H7 (cell line): ENCODE measurements around the gene ZMYM2. TPM values are rescaled to one million over a fixed set of nuclear protein-coding genes. Genes with fewer than 3 reads are reported as not detected.

Experiments used
- DNase-seq: peaks from one replicate; pipeline ENCODE4 v3.0.0; 2012
- H3K27me3 ChIP-seq: 2 replicates; pipeline ENCODE4 v1.6.0; 2011; ENCODE audit warnings: mild to moderate bottlenecking, low read length; ENCODE audit not compliant: control insufficient read depth, insufficient read depth
- H3K36me3 ChIP-seq: replicated peaks from 2 replicates; pipeline ENCODE4 v1.5.1; 2011; ENCODE audit warnings: low read length; ENCODE audit not compliant: control insufficient read depth, insufficient read depth
- H3K4me3 ChIP-seq: 2 replicates; pipeline ENCODE4 v1.5.1; 2011; ENCODE audit warnings: low read depth, mild to moderate bottlenecking, control low read depth, low read length, moderate library complexity; ENCODE audit not compliant: insufficient read depth
- total RNA-seq: library from RNA; depleted of rRNA; stranded (reverse); fragments of >200 nt; shearing (Covaris generic); gene quantifications from 2 replicates; pipeline ENCODE4 v1.2.3, GENCODE V29; 2014; rRNA removed

Gene ZMYM2
- 91.9 and 132 TPM in 2 replicates for total RNA-seq

GRCh38 chr13:19958155-19959111, at the start of gene ZMYM2:
ZMYM2 (plus strand) TSS chr13:19958727; CDS start chr13:19993073, 34,346 bp downstream.
- Histone ChIP-seq H3K4me3 (peak within 1 kb of the TSS; percentile 92), H3K36me3 (peaks cover 5% of the 10 kb centered on the region), H3K27me3 (no peaks in the 10 kb centered on the region)
- DNase-seq = peak; percentile 100

- DNase-seq = no peak
- no peaks in the 10 kb centered on the region for H3K27me3 ChIP-seq
- no peak overlapping the region for H3K4me3 ChIP-seq
- no peaks in the 10 kb centered on the region for H3K36me3 ChIP-seq
Measured at GRCh38 chr13:19910336-19911072, 48.0 kb upstream of the ZMYM2 start.

- Histone ChIP-seq H3K4me3 (no peak overlapping the region), H3K36me3 (no peaks in the 10 kb centered on the region), H3K27me3 (no peaks in the 10 kb centered on the region)
- peak; percentile 53 for DNase-seq
Measured at GRCh38 chr13:19927117-19927748, 31.3 kb upstream of the ZMYM2 start.

GRCh38 chr13:19940106-19940505, 18.4 kb upstream of the ZMYM2 start:
- H3K27me3 ChIP-seq = no peaks in the 10 kb centered on the region
- H3K36me3 ChIP-seq = no peaks in the 10 kb centered on the region
- H3K4me3 ChIP-seq = no peak overlapping the region
- no peak for DNase-seq

- H3K36me3 ChIP-seq = no peaks in the 10 kb centered on the region
- DNase-seq = no peak
- no peaks in the 10 kb centered on the region for H3K27me3 ChIP-seq
- H3K4me3 ChIP-seq = no peak overlapping the region
Measured at GRCh38 chr13:19950374-19950773, 8.2 kb upstream of the ZMYM2 start.

GRCh38 chr13:19952850-19953249, 5.7 kb upstream of the ZMYM2 start:
- Histone ChIP-seq H3K27me3 (no peaks in the 10 kb centered on the region), H3K36me3 (no peaks in the 10 kb centered on the region), H3K4me3 (no peak overlapping the region)
- no peak for DNase-seq

- H3K36me3 ChIP-seq = peaks cover 3% of the 10 kb centered on the region
- no peak overlapping the region for H3K4me3 ChIP-seq
- no peak for DNase-seq
- H3K27me3 ChIP-seq = no peaks in the 10 kb centered on the region
Measured at GRCh38 chr13:19955873-19956559, 2.5 kb upstream of the ZMYM2 start.

GRCh38 chr13:19957320-19958154, 990 bp upstream of the ZMYM2 start:
- no peaks in the 10 kb centered on the region for H3K27me3 ChIP-seq
- DNase-seq = peak; percentile 71
- H3K36me3 ChIP-seq = peaks cover 5% of the 10 kb centered on the region
- peak overlapping the region; percentile 74 for H3K4me3 ChIP-seq

GRCh38 chr13:19959141-19959830, 759 bp downstream of the ZMYM2 start:
- peak overlapping the region; percentile 92 for H3K4me3 ChIP-seq
- H3K36me3 ChIP-seq = peaks cover 5% of the 10 kb centered on the region
- H3K27me3 ChIP-seq = no peaks in the 10 kb centered on the region
- peak; percentile 67 for DNase-seq

- no peaks in the 10 kb centered on the region for H3K27me3 ChIP-seq
- peaks cover 5% of the 10 kb centered on the region for H3K36me3 ChIP-seq
- DNase-seq = peak; percentile 74
- peak overlapping the region; percentile 92 for H3K4me3 ChIP-seq
Measured at GRCh38 chr13:19959831-19960652, 1.5 kb downstream of the ZMYM2 start.

- no peak overlapping the region for H3K4me3 ChIP-seq
- H3K36me3 ChIP-seq = peaks cover 5% of the 10 kb centered on the region
- H3K27me3 ChIP-seq = no peaks in the 10 kb centered on the region
- no peak for DNase-seq
Measured at GRCh38 chr13:19960653-19960976, 2.1 kb downstream of the ZMYM2 start.

- peaks cover 5% of the 10 kb centered on the region for H3K36me3 ChIP-seq
- H3K27me3 ChIP-seq = no peaks in the 10 kb centered on the region
- DNase-seq = no peak
- no peak overlapping the region for H3K4me3 ChIP-seq
Measured at GRCh38 chr13:19961489-19961888, 3.0 kb downstream of the ZMYM2 start.
